Transverse colon (tissue), 4 donors: ENCODE data around the gene PBLD.

ENCODE experiments used
- CTCF ChIP-seq, 5 experiments: fragments of 200-600 bp in 3 of 5; fragments of 450-650 bp in 2 of 5; sonication (generic) in 3 of 5; IDR thresholded peaks; 1 replicate in 2 of 5; 2 replicates in 3 of 5; pipeline ENCODE4 v1.5.1; 2016 to 2017; ENCODE audit warnings: antibody characterized with exemption in 5 of 5, inconsistent platforms in 3 of 5, mild to moderate bottlenecking in 2 of 5, moderate library complexity in 1 of 5
- POLR2A ChIP-seq: fragments of 450-650 bp; IDR thresholded peaks from one replicate; pipeline ENCODE4 v1.6.1; 2016; ENCODE audit warnings: antibody characterized with exemption, mild to moderate bottlenecking, moderate library complexity
- POLR2AphosphoS5 ChIP-seq, 3 donors: sonication (generic); formaldehyde crosslinking; IDR thresholded peaks; one replicate each; pipeline ENCODE4 v1.6.1; 2016; ENCODE audit warnings: antibody characterized with exemption in 3 of 3

- TF ChIP-seq CTCF (IDR thresholded peaks at IDR 0.05) (no peak), POLR2A (no peak), POLR2AphosphoS5 (IDR thresholded peaks at IDR 0.05) (no peak)
Measured at GRCh38 chr10:68330852-68331454, 1.8 kb downstream of the PBLD start.
